NCI-H2227 treated with DMSO at 0.1 percent for 48 hours (cell line): ENCODE measurements around the gene CLEC16A.
"Not testable (repeated sequence)": the region's sequence is repeated elsewhere in the genome, so short reads cannot be mapped to it uniquely, and the experiment has no call there.

Experiments
- DNase-seq: peaks from one replicate; lab custom pipeline; 2025; lab: John Stamatoyannopoulos, UW

CLEC16A gene

GRCh38 chr16:10923650-10924214 is 20.6 kb upstream of the CLEC16A start:
- DNase-seq, result no peak

GRCh38 chr16:10925285-10925684 is 19.1 kb upstream of the CLEC16A start:
- not testable (repeated sequence) for DNase-seq

- DNase-seq, result no peak
These were observed 18.3 kb upstream of the CLEC16A start for GRCh38 chr16:10926094-10926493.

GRCh38 chr16:10926867-10927266 is 17.5 kb upstream of the CLEC16A start:
- no peak for DNase-seq

GRCh38 chr16:10927497-10928112 is 16.8 kb upstream of the CLEC16A start:
- no peak for DNase-seq

- DNase-seq, result not testable (repeated sequence)
These were observed 15.3 kb upstream of the CLEC16A start for GRCh38 chr16:10929097-10929496.

GRCh38 chr16:10929853-10930754 is 14.3 kb upstream of the CLEC16A start:
- DNase-seq, result no peak

- no peak for DNase-seq
These were observed 13.6 kb upstream of the CLEC16A start for GRCh38 chr16:10930755-10931093.

- DNase-seq, result no peak
These were observed 13.2 kb upstream of the CLEC16A start for GRCh38 chr16:10931134-10931533.

- DNase-seq, result no peak
These were observed 12.3 kb upstream of the CLEC16A start for GRCh38 chr16:10931977-10932632.

- no peak for DNase-seq
These were observed 11.2 kb upstream of the CLEC16A start for GRCh38 chr16:10932959-10933710.

GRCh38 chr16:10933865-10934264 is 10.5 kb upstream of the CLEC16A start:
- DNase-seq, result no peak

- DNase-seq, result no peak
These were observed 9.8 kb upstream of the CLEC16A start for GRCh38 chr16:10934325-10935107.

- DNase-seq, result no peak
These were observed 9.0 kb upstream of the CLEC16A start for GRCh38 chr16:10935226-10935915.

- DNase-seq, result no peak
These were observed 7.9 kb upstream of the CLEC16A start for GRCh38 chr16:10936272-10936984.

GRCh38 chr16:10937068-10937859 is 7.1 kb upstream of the CLEC16A start:
- no peak for DNase-seq

GRCh38 chr16:10938321-10938720 is 6.0 kb upstream of the CLEC16A start:
- no peak for DNase-seq

GRCh38 chr16:10938796-10939648 is 5.3 kb upstream of the CLEC16A start:
- no peak for DNase-seq
